T-helper 1 cell (primary cell): ENCODE data around the gene VLDLR.
"Not testable (repeated sequence)": the region's sequence is repeated elsewhere in the genome, so short reads cannot be mapped to it uniquely, and the experiment has no call there.

Experiments
- DNase-seq, 5 donors: peaks; one replicate each; pipeline ENCODE4 v3.0.0-alpha.2; 2012 to 2020

VLDLR gene

DNA sequence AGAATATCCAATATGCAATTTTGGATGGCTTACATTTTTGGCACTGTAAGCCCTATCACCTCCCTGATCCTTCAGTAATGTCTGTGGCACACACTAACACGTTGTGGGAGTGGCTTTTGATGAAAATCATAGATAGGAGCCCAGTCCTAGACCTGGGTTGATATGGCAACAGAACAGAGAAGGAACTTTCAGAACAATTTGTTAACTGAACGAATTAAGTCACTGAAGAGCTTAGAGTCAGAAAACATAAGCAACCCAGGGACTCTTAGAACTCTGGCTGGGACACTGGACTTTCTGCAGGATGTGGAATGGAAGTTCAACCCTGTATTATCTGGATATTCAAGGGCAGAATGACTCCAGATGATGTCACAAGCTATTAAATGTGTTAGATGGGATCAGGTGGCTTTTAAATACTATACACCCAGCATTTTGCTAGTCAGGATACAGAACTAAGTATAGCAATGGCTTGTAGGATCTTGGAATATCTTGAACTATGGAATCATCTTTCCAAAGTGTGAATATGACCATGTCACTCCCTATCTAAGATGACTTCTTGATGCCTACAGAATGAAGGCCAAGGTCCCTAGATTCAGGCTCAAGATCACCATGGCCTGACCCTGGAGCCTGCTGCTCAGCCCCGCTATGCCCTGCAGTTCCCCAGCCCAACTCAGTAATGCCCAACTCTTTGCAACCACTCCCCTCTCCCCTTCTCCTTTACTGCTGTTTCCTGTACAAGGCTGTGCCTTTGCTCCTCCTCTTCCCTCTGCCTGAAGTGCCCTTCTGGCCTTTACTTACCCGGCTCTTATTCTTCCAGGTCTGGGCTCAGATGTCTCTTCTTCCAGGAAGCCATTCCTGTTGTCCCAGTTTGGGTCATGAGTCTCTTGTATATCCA, 42.8 kb downstream of the VLDLR start:
- DNase-seq: no peak

DNA sequence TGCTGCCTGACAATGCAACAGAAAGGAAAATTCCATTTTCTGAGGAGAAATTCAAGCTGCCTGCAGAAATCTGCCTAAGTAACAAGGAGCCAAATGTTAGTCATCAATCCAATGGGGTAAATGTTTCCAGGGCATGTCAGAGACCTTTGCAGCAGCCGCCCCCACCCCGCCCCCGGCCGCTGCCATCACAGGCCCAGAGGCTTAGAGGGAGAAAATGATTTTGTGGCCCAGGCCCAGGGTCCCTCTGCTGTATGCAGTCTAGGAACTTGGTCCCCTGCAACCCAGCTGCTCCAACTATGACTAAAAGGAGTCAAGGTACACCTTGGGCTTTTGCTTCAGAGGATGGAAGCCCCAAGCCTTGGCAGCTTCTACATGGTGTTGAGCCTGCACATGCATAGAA, 45.0 kb downstream of the VLDLR start:
- no peak for DNase-seq

DNA sequence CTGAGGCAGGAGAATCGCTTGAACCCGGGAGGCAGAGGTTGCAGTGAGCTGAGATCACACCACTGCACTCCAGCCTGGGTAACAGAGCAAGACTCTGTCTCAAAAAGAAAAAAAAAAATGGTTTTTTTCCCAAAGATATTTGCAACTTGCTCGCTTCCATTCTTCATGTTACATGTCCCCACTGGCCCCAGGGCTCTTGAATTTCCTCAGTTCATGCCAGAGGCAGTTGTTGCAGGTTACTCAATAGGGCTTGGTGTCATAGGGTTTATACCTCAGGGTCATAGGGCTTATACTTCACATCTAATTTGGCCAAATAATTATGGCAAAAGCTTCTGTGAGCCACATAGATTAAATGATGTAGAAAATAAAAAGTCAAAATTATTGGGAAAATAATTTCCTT, 51.6 kb downstream of the VLDLR start:
- no peak for DNase-seq

DNA sequence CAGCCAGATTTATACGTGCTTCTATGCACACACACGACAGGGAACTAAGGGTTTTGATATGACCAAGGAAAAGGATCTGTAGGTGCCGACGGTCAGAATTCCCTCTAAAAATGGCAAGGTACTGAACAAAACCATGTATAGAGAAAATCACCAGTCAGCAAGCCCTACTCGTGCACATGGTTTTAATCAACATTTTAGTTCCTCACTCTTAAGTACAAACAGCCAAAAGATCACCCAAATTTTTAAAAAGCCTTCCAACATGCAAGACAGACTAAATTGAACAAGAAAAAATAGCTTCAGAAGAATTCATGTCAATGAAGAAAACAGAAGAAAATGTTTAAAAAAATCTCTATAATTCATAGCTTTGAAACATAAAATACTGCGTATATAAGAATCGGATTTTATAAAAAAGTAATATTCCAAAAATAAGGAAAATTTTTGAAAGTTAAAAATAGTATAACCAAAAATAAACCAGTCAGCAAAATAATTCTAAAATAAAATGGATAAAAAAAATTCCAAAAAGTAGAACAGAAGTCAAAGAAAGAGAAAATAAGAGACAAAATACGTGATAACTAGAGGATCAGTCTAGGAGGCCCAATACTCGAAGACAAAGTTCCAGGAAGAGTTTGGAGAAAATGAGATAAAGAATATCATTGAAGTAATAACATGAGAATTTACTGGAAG, 52.7 kb downstream of the VLDLR start:
- no peak for DNase-seq

DNA sequence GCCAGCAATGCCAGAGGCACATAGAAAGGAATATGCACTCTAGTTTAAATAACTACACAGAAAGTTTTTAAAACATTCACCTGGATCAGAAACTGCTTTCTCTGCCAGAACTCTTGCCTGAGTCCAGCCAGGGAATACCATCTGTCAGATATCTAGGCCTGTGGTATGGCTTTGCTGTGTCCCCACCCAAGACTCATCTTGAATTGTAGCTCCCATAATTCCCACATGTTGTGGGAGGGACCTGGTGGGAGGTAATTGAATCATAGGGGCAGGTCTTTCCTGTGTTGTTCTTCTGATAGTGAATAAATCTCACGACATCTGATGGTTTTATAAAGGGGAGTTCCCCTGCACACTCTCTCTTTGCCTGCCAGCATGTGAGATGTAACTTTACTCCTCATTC, 54.2 kb downstream of the VLDLR start:
- DNase-seq: no peak

DNA sequence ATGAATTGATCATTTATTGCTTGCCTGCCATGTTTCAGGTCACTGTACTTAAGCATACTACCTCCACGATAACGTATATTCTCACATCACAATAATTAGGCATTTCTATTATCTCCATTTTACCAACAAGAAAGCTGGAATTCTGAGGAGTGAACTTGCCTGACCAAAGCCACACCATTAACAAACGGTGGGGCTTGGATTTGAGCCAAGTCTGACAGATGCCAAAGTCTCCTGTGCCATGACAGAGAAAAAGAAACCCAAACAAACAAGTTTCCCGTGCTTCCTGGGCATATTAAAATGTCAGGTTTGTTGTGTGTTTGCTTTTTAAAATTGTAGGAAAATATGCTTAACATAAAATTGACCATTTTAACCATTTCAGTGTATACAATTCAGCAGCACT, 54.9 kb downstream of the VLDLR start:
- DNase-seq: no peak

DNA sequence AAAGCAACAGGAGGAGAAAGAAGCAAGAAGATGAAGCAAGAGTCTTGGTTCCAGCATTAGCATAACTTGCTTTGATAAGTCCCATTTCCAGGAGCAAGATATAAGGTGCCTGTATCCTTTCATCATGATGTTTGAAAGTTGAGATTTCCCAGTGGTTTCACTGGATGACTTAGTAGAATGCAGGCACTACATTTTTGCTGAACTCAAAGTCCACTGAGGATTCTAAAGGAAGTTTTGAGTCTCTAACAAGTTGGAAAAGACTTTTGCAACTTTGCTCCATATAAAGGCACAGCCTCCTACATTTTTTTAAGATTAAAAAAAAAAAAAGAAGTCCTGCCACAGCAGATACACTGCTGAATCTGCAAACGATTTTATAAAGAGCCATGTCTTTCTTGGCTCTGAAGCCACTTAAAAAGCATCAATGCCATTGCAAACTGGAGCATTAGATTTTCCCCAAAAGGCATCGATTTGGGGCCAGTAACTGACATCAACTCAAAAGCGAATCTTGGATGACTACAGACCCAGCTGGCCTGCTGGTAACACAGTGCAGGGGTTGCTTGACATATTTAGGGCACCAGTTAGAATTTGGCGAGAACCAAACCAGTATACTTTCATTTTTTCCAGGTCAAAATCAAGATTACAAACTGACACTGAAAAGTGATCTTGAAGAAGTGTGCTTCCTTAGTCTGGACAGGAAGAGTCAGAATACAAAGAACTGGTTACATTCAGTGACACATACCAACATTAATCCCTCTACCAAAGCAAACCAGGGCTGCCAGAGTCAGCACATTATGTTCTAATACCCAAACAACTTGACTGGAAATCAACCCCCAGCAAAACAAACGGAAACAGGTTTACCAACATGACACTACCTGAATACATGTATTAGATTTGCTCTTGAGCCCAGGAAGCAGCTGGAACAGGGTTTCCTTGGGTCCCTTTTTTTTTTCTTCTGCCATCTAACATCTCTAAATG, 56.6 kb downstream of the VLDLR start:
- no peak for DNase-seq

DNA sequence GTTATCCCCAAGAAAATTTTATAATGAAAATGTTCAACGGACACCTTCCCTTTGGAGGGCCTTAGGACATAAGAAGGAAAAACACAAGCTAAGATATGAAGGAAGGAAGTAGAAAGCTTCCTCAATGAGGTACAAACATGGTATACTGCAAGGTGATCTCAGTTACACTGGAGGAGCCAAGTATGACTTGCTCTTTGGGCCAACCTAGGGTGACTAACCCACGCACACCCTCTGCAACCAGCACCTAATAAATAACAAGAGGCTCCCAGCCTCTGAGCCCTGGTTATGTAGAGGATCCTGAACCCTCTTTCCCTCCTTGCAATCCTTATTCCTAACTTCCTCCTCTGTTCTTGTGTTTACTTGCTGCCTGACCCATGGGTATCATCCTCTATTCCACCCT, 57.4 kb downstream of the VLDLR start:
- DNase-seq: no peak

DNA sequence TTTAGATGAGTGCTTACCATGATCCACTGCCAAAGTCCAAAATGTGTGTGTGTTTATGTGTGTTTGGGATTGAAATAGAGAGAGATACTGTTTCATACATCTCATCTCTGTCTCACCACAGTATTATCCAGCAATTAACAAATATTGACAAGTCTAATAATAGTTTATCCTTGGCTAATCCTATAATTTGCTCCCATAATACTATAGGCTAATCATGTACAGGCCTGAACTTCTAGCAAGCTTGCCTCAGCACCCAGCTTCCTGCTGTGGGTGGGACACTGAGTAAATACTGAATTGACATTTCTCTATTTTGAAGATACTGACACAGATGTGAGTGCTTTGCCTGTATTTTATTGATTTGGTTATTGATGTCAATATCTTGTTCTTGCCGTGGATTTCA, 60.4 kb downstream of the VLDLR start:
- no peak for DNase-seq

DNA sequence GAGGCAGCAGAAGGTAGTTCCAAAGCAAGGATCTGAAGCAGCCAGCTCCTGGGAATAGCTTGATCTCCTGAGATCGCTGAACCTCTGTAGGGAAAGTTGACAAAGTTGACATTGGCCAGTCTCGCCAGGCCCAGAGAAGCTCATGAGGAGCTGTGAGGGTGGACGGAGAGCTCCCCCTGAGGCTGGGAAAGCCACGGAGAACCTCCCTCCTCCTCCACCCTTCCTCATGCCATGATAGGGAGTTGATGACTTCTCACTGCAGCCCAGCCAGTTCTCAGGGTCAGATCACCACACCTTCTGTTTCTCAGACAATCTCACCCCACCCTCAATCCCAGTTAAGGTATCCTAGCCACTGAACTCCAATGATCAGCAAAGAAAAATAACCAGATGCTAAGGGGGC, 65.3 kb downstream of the VLDLR start:
- no peak for DNase-seq

DNA sequence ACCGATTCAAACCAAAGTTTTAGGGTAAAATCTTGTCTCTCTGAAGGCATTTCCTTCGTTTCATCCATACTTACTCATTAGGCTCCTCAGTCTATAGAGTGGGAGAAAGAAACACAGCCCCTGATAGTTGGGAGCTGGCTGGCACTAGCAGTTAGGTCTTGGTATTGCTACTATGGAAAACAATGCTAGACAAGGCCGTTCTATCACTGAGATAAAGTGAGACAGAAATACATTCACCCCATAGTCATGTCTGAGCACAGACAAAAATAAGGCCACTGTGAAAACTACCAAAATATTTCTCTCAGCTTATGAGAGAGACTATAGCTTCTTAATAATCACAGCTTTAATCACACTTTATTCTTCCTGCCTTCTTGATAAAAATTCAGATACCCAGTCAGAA, 67.0 kb downstream of the VLDLR start:
- no peak for DNase-seq

DNA sequence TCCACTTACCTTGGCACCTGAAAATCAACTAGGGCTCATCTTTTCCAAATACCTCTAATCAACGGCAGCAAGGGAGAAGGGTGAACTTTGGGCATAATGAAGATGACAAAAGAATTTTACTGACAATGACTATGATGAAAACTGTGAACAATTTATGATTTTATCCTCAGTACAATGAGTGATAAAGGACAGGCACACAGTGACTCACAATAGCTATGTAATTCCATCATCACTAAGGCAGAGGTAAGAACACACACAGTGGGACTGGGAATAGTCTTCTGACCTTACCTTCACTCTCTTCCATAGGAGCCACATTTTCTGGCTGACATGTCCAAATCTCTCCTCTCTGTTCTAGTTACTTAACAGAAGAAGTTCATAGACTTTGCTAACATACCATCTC, 69.6 kb downstream of the VLDLR start:
- DNase-seq: no peak

DNA sequence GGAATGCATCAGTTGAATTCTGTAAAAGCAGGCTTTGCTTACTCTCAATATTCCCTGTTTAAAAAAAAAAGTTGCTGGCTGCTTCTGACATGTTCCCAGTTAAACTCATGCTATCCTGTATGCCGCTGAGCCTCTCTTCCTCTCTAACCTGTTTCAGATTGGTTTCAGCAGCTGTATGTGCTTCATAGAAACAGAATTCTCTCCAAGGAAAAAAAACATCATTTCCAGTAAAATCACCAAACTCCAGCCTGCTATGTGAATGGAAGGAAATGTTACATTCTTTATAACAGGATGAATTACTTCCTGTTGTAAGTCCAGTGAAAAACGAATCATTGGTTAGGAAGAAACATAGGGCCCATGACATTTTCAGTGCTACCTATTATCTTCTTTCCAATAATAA, 70.0 kb downstream of the VLDLR start:
- no peak for DNase-seq

DNA sequence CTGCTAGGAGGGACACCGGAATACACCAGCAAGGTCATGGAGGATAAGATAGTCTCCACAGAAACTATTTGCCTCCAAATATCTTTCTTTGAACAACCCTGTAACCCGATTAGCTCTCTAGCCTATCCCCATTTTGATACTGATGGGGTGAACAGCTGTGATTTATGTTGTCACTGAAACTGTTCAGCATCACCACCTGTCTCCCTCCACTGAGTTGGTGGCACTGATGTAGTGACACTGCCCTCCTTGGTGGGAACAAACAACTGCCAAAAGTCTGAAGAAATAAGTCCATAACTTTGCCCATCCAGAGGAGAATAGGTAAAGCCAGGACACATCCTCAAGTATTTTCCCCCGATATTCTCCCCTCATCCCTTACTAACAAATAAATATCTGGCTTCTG, 71.5 kb downstream of the VLDLR start:
- DNase-seq: no peak

DNA sequence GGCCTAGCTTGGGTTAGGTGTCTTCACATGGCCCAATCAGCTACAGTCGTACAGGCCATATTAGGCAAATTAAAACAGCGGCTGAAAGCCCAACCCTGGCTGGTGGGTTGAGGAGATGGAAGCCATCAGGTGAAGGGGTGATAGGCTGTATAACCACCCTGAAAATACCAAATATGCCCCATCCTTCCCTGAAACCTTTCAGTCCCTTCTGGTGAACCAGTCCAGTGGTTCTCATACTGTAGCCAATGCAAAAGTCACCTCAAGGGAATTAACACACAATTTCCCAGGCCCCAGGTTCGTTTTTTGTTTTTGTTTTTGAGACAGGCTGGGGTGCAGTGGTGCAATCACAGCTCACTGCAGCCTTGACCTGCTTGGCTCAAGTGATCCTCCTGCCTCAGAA, 75.9 kb downstream of the VLDLR start:
- no peak for DNase-seq

DNA sequence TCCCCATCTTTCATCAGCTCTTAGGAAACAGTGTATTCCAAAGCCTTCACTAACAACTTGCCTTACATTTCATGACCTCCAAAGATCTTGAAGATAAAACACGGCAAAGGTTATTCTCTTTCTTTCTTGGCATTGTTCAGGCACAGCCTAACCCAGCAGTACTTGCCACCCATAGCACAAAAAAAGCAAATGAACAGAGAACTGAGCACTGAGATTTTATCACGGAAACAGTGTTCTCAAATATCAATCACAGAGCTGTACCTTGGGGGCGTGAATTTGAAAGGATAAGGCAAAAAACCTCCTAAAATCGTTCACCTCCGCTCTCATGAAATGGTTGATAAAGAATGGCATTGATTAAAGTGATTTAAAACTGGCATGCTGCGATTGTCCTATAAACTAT, 78.8 kb downstream of the VLDLR start:
- no peak for DNase-seq

DNA sequence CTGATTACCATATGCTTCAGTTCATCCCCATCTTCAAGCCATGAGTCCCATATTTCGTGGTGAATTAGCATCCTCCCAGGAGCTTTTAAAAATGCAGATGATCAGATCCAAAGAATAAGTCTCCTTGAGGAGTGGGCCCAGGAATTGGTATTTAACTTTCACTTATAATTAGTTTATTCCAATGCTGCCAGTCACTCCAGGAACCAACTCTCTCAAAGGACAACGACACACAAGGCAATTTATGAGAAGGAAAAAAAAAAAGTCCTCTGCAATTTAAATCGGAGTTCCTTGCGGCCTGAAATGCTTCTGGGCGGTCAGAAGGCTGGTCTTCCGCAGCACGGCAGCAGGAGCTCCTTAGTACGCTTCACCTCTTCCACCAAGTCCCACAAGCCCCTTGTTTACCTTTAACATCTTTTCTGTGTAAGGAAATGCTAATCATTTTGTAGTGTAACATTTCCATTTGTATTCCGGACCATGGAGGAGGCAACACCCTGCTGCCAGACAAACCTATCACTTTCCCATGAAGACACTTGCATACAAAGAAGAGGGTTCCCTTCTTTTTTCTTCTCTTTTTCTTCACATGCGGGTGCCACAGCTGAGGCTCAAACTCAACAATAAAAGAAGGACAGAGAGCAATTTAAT, 79.4 kb downstream of the VLDLR start:
- no peak for DNase-seq

DNA sequence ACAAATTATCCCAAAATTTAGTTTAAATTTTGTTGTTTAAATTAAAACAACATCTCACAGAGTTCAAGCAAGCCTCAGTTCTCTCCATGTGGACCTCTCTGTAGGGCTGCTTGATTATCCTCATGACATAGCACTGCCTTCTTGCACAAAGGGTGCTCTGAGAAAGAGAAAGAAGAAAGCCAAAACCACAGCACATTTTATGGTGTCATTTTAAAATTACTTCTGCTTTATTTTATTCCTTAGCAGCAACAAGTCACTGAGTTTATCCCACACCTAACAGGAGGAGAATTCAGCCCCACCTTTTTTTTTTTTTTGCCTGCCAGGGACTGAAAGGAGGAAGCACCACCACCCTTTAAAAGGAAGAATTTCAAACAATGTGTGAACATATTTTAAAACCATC, 82.9 kb downstream of the VLDLR start:
- DNase-seq: no peak

DNA sequence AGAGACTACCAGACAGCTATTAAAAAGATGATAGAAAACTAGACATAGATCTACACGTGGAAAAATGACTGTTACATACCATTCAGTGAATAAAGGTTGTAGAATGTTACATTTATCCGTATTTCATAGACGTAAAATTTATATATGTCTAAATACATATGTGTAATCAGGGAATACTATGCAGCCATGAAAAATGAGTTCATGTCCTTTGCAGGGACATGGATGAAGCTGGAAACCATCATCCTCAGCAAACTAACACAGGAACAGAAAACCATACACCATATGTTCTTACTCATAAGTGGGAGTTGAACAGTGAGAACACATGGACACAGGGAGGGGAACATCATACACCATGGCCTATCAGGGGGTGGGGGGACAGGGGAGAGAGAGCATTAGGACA, 85.7 kb downstream of the VLDLR start:
- DNase-seq: not testable (repeated sequence)
